ENCODE results near the gene SPDEF. TPM values are rescaled to one million over a fixed set of nuclear protein-coding genes. Genes with fewer than 3 reads are reported as not detected.

Gene SPDEF
- total RNA-seq, 1 donor from 2014 or later, result not detected

DNA sequence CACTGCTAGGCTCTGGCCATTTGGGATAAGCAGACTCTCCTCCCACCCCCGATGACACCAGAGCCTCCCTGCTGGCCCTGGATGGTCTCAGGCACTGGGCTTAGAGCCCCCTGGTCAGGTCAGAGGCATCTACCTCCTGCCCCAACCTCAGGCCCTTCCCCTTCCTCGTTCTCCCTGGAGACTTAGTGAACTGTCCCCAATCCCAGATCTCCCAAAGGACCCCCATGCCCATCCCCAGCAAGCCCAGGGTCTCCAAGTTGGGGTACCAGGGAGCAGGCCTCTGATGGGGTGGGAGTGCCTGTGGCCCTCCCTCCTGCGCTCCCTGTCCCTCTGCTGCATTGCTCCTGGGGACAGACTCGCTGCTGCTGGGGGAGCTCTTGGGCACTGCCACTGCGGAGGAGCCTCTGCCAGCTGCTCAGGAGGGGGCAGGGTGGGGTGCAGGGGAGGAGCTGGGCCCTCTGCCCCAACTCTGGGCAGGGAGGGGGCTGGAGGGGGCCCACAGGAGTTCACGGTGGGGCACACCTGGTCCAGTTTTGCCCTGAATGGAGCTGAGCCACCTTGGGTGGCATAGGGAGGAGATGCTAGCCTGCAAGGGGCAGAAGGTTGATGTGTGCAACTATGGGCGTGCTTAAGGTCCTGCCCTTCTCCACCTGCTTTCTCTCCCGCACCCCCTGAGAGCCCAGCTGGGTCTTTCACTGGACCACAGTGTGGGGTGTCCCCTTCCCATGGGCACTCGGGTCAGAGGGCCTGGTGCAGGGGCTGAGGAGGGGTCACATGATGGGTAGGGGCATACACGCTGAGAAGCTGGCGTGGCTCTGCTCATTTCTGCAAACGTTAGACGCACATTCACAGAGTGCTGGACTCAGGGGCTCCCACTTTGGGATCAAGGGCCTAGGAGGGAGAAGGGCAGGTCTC, 40.4 kb downstream of the SPDEF start:
- DNase-seq (ENCODE audit: low read depth in 2 of 2), result no peak

DNA sequence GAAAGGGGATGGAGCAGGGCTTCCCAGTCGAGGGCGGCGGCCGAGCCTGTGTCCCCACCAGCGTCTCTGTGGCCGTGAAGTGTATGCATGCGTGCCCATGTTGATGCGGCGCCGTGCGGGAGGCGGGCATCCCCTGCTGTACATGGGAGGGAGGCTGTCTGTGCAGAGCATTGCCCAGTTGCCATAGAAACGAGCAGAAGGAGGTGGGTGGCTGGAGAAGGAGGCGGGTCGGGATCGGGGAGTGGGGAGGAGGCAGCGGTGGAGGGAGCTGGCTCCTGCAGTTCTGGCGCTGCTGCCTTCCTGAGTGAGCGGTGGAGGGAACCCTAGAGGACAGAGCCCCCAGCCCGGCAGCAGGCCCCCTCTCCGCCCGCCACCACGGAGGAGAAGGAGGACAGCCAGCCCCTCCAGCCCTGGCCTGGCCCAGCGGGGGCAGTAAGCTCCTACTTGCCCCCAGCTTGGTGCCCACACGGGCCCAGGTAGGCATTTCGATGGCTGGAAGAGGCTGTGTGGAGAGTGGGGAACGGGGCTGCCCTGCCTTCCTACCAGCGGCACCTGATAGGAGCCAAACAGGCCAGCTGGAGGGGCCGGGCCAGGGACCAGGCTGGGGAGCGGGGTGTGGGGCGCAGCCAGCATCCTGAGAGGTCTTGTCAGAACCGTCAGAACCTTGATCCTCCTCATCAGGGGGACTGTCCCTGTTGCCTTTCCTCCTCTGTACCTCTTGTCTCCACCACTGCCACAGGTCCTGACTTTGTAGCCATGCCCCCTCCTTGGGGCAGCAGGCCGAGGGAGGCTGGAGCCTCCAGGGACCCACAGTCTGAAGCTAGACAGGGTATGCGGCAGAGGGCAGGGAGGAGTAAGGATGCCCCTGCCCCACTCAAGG, 41.3 kb downstream of the SPDEF start:
- peak in 1 of 2 donors; percentile 12 for DNase-seq (ENCODE audit: low read depth in 2 of 2)

DNA sequence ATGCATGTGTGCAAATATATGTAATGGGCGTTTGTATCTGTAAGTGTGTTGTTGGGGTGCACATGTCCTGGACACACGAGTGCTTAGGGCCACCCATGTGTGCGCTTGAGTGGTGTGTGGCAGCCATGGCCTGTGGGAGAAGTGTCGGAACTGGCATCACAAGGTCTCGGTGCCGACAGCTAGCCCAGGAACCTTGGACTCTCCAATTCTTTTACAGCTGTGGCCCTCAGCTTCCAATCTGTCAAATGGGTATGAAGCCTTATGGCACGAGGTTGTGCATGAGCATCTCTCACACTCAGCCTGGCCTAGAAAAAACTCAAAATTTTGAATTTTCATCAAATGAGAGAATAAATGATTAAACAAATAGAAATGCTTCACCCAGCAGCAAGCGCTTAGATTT, 42.0 kb downstream of the SPDEF start:
- DNase-seq (ENCODE audit: low read depth in 2 of 2), result no peak

DNA sequence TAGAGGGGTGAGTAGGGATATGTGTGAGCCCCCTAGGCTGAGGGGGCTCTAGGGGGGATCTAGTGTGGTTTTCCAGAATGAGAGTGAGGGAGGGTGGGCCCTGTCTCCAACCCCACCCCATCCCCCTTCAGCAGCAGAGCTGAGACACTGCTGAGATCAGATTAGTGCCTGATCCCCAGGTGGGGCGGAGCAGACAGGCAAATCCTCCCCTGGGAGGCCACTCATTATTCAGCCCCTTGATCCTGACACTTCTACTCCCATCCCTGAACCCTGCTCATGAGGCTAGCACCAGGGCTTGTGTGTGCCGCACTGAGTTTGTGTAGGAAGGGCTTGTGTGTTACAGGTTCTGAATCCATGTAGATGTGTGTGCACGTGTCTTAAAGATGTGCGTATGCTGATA, 42.5 kb downstream of the SPDEF start:
- no peak for DNase-seq (ENCODE audit: low read depth in 2 of 2)

DNA sequence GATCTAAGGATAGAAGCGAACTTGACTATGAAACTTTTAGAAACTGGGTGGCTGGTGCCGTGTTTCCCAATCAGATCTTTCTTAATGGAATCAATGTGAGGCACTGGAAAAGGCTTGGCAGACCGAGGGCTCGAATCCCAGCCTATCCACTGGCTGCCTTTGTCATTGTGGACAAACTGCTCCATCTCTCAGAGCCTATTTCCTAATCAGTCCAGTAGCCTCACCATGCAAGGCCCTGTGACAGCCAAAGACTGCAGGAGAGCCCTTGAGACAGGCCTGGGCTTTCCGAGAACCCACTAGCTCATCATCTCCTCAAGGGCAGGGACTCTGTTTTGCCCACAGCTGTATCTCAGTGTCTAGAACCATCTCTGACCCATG, 43.4 kb downstream of the SPDEF start:
- no peak for DNase-seq (ENCODE audit: low read depth in 2 of 2)

DNA sequence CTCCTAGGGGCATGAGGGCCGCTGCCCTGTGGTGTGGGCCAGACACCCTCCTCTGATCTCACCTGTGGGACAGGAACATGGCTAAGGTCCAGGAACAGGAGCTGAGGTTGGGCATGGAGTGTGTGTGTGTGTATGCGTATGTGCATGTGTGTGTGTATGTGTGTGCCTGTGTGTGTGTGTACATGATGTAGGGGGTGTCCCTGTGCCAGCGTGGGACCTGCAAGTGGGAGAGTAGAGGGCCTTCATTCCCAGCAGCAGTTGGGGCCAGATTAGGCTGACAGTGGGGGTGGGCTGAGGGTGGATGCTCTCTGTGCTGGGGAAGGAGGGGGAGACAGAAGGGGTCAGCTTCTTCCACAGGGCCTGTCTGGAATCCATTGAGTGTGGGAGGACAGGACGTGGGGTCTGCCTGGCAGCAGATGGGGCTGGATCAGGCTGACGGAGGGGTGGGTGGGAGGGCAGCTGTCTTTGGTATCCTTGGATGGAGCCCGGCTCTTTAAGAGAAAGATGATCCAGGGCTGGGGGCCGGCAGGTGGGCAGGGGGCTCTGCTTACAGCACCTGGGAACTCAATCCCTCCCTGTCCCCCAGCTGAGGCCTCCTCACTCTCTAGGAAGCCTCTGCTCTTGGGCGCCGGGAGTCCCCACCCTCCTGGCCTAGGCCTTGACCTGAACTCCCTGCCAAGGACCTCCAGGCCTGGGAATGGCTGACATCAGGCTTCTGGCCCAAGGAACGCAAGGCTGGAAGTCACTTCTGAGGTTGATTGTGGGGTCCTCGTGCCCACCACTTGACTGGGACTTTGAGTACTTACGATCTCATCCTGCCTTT, 44.0 kb downstream of the SPDEF start:
- DNase-seq (ENCODE audit: low read depth in 2 of 2), result no peak

DNA sequence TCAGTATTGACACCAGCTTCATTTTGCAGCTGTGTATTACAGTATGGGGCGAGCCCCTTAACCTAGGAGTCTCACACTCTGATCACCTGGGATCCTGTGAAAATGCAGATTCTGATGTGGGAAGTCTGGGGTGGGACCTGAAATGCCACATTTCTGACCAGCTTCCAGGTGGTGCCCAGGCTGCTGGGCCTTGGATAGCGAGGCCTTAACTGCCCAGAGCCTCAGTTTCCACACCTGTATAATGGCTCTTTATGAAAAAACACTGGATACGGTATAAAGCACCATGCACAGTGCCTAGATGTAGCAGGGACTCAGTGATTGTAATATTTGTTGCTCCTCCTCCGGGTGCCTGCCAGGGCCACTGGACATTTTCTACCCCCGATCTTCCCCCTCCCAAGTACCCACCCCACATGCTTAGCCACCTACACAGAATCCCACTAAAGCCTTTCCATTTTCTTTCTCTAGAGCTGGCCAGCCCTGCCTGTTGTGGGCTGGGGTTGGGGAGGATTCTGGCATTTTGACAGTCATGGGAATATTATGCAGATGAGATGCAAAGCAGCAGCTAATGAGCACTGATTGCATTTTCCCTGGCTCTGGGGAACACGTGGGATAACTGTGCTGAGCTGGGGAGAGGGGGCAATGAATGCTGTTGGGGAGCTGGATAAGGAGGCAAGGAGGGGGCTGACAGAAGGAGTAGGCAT, 44.8 kb downstream of the SPDEF start:
- no peak for DNase-seq (ENCODE audit: low read depth in 2 of 2)

DNA sequence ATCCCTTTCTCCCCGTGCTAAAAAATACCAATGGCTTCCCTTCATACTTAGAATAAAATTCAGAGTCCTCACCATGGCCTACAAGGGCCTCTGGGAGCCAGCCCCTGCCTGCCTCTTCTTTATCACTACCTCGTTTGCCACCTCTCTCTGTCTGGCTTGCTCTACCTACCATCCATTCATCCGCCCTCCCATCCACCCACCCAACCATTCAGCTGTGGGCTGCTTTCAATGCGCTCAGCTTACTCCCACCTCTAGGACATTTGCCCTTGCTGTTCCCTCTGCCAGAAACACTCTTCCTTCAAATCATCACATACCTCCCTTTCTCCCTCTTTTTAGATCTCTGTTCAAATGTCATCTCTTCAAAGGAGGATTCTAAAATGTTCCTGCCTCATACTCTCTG, 45.8 kb downstream of the SPDEF start:
- DNase-seq (ENCODE audit: low read depth in 2 of 2), result no peak

DNA sequence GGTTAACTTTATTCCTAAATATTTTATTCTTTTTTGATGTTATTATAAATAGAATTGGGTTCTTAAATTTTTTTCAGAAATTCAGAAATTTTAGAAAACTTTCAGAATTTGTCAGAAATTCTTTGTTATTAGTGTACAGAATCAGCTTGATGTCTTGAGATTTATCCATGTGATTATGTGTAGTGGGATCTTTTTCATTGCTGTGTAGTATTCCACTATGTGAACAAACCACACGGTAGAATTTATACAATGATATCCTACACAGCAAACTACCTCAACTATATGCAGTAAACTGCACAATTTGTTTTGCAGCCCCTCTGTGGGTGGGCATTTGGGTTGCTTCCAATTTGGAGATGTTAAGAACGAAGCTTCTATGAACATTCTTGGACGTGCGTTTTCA, 46.3 kb downstream of the SPDEF start:
- no peak for DNase-seq (ENCODE audit: low read depth in 2 of 2)

DNA sequence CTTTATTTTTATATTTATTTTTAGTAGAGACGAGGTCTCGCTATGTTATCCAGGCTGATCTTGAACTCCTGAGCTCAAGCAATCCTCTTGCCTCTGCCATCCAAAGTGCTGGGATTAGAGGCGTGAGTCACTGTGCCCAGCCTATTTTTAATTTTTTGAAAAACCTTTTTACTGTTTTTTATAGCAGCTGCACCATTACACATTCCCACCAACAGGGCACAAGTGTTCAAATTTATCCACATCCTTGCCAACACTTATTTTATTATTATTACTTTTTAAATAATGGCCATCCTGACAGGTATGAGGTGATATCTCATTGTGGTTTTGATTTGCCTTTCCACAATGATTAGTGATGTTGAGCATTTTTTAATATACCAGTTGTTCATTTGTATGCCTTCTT, 47.7 kb downstream of the SPDEF start:
- DNase-seq (ENCODE audit: low read depth in 2 of 2), result no peak

DNA sequence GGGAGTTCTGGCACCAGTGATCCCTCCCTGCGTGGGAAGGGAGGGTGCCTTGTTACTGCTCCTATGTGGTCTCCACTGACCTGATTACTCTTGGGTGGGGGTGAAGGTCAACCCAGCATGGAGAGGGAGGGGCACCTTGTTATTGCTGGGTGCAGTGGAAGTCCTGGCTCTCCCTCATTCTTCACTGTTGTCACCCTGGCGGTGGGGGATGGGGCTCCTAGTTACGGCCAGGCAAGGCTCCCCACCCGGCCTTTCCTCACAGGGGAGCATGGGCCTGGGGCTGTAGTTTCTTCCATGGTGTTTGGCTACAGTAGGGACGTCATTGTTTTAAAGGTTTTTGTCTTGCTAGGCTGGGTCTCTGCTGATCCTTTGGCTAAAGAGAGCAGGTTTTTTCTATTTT, 49.4 kb downstream of the SPDEF start:
- no peak for DNase-seq (ENCODE audit: low read depth in 2 of 2)

DNA sequence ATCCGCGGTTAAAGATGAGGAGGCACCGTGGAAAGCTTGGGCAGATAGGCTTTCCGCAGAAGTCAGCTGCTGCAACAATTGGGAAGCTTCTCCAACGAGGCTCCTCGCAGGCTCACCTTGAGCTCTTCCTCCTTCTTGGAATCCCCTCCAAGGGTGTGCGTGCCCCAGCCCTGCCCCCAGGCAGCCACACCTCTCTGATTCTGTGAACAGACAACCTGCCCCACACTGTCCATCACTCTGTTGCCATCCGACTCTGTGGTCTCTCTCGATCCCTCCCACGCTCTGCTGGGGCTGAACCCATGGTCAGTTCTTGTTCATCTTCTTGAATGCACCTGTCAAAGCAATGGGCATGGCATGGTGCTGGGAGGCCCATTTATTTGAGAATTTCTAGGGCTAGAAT, 58.7 kb downstream of the SPDEF start:
- no peak for DNase-seq (ENCODE audit: low read depth in 2 of 2)

DNA sequence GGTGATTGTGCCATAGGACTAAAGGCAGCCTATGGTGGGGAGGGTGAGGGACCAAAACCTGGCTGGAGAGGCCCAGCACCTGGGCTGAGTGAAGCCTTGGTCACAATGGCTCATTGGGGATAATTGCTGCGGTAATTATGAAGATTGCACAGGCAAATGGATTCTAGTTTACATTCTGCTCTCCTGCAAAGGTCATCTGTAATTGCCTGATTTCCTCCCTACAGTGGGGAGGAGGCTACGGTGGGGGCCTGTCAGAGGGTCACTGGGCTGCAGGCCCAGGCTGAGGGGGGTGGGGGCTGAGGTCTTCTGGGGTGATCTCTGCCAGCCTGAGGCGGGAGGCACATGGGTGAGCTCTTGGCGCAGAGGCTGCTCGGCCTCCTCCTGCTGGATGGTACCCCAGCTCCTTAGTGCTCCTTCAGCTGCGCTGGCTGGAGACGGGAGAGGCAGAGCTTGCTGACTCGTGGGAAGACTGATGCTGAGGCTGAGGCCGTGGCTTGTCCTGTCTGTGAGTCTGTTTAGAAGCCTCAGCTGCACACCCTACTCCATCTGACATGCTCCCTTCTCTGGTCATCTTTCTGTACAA, 59.9 kb downstream of the SPDEF start:
- DNase-seq (ENCODE audit: low read depth in 2 of 2), result no peak

DNA sequence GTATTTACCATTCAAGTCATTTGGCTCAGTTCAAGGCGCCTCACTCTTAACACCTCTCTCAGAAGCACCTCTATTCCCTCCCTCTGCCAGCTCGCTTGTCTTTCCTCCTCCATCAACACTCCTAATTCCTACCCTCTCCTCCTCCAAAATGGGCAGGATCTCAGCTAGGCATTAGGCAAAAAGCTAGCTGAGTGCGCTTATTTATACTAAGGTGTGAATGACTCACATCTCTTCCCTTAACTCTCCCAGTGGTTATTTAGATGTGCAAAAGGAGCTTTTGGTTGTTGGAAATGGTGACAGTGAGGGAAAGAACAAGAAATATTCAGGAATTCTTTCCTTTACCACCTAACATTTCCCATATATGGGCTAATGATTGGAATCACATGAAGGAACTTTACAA, 61.2 kb downstream of the SPDEF start:
- no peak for DNase-seq (ENCODE audit: low read depth in 2 of 2)

DNA sequence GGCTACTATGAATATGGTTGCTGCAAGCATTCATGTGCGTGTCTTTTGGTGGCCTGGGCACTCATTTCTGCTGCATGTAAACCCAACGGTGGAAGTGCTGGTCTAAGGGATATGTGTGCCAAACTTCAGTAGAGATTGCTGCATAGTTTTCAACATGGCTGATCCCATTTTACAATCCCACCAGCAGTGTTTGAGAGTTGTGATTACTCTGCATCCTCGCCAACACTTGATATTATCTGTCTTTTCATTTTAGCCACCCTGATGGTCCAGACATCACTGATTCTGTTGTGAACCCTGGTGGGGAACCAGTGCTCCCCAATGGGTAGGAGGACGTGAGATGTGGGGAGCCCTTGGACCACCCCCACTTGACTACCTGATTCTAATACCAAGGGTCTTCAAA, 62.8 kb downstream of the SPDEF start:
- no peak for DNase-seq (ENCODE audit: low read depth in 2 of 2)

DNA sequence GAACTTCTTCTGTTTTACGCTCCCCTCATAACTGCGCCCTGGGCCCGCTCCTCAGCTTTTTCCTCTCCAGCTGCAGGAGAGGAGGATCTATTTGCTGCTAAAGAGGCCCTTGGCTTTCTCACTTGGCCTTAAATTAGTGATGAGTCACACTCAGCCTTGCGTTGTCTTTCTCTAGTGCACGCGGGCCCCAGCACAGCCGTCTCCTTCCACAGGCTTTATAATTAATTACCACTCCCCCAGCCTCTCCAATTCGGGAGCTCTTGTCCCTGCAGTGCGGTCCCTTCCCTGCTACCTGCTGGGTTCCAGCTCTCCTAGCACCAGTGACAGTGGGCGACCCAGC, 65.1 kb downstream of the SPDEF start:
- DNase-seq (ENCODE audit: low read depth in 2 of 2), result no peak

DNA sequence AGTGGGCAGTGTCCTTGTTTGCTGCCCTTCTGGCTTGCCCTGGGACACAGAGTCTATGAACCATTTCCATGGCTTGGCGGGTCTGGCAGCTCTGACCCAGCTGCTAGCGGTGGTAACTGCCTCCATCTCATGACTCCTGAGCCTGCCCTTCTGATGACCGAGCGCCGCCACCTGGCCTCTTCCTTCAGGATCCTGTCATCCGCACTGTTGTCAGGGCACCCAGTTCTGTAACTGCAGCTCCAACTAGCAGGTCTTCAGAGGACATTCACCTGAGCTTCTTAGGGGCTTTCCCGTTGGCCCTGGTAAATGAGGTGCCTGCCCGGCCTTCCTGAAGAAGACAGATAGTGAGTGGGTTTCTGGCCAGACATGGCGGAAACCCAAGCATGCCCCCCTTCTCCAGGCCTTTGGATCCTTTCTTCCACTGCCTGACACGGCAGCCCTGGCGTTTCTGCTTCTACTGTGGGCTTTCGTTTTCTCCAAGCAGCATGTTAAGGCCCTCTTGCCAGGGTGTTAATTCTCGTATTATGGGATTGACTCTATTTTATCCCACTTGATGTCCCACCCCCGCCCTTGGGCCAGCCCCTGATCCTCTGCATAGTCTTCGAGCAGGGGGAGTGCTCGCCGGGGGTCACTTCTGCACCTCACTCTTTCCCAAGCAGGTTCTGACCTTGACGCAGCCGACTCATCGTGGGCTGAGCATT, 65.6 kb downstream of the SPDEF start:
- DNase-seq (ENCODE audit: low read depth in 2 of 2), result no peak

DNA sequence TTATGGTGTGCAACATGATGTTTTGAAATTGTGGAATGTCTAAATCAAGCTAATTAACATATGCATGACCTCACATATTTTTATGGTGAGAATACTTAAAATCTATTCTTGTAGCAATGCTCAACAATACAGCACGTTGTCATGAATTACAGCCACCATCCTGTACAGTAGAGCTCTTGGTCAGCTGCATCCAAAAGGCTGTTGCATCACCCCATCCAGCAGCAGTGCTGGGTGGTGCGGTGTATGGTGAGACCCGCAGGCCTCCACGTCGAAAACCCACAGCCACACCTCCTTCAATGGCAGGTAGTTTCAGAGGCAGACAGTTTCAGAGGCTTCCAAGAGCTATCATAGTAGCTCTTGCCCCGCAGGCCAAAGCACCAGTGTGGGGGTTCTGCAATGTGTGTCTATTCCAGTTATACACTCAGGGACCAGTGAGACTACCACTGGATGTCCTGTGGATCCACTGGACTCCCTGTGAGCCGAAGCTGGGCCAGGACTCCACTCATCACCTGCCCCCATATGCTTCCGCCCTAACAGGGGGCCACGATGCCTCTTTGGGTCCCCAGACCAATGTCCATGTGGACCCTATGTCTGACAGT, 66.8 kb downstream of the SPDEF start:
- DNase-seq (ENCODE audit: low read depth in 2 of 2), result no peak
